Coronary artery (tissue), 2 donors: ENCODE data around the gene SMARCA5.

Source experiments
- DNase-seq: peaks from one replicate; pipeline ENCODE4 v3.0.0-alpha.2; 2017; ENCODE audit warnings: low spot score
- H3K27ac ChIP-seq, 2 donors: fragments of 200-600 bp; sonication (generic); one replicate each; pipeline ENCODE4 v1.5.1; 2016 to 2019
- H3K4me3 ChIP-seq: fragments of 200-600 bp; sonication (generic); 2 replicates; pipeline ENCODE4 v1.5.1; 2016; ENCODE audit warnings: mild to moderate bottlenecking, moderate library complexity
- TF ChIP-seq, protein P1 (sequence below): fragments of 200-600 bp; sonication (generic); IDR thresholded peaks from one replicate; pipeline ENCODE4 v1.5.1; 2019; ENCODE audit warnings: antibody characterized with exemption

The SMARCA5 gene

DNA sequence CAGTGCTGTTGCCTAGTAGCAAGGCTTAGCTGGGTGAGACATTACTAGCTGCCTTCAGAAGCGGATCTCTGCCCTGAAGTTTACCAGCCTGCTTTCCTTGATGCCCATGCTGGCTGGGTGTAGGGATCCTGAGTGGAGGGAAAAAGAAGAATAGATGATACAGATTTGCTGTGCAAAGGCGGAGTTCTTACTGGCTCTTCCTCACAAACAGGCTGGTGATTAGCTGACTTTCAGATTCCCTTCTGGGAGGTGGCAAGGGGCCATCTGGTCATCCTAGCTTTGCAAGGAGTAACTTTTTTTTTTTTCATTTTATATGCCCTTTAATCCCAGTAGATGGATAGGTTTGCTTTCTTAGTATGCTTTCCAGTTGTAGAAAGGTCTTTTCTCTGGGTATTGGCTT is 44.8 kb downstream of the SMARCA5 start:
- H3K27ac ChIP-seq, result no peak overlapping the region
- H3K4me3 ChIP-seq, result no peak overlapping the region
- DNase-seq, result no peak
- TF ChIP-seq, protein P1, sequence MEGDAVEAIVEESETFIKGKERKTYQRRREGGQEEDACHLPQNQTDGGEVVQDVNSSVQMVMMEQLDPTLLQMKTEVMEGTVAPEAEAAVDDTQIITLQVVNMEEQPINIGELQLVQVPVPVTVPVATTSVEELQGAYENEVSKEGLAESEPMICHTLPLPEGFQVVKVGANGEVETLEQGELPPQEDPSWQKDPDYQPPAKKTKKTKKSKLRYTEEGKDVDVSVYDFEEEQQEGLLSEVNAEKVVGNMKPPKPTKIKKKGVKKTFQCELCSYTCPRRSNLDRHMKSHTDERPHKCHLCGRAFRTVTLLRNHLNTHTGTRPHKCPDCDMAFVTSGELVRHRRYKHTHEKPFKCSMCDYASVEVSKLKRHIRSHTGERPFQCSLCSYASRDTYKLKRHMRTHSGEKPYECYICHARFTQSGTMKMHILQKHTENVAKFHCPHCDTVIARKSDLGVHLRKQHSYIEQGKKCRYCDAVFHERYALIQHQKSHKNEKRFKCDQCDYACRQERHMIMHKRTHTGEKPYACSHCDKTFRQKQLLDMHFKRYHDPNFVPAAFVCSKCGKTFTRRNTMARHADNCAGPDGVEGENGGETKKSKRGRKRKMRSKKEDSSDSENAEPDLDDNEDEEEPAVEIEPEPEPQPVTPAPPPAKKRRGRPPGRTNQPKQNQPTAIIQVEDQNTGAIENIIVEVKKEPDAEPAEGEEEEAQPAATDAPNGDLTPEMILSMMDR, result no peak

DNA sequence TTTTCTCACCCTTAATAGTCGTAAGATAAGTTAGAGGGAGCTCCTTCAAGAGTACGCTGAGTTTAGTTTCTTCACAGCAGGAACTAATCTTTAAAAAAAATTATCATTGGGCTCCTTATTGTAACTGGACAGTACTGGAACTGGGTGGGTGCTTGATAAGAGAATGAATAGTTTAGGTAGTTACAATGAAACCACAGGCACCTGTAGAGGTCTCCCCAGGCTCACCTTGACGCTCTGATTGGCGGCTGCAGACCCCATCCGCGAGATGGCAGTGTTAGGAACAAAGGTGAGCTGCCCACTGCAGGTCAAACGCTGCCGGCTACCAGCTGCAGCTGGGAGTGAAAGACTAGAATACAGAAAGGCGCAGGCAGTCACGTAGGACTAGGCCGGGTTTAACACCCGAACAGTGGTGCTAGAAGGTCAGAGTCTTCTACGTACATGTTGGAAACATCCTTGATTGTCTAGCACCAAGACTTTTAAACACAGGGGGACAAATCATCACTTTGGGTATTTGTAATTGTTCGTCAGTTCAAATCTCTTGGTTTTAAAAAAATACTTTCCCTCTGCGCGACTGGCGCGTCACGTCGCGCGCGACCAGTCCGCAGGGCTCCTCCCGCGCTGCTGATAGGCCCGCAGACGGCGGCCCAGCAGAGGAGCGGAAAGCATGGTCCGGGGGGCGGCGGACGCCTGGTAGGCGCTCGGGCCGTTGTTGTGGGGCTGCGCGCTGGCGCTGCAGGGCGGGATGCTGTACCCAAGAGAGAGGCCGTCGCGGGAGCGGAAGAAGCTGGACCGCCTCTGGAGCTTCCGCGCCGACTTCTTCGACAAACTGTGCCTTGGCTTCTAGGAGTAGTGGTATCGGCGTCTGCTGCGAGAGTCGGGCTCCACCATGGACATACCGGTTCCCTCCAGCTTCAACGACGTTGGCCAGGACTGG is 45.6 kb downstream of the SMARCA5 start:
- Histone ChIP-seq H3K4me3 (peak overlapping the region; percentile 71), H3K27ac (peak overlapping the region; percentile 48 to 50)
- TF ChIP-seq, protein P1, result peak; percentile 28
- peak; percentile 75 for DNase-seq

DNA sequence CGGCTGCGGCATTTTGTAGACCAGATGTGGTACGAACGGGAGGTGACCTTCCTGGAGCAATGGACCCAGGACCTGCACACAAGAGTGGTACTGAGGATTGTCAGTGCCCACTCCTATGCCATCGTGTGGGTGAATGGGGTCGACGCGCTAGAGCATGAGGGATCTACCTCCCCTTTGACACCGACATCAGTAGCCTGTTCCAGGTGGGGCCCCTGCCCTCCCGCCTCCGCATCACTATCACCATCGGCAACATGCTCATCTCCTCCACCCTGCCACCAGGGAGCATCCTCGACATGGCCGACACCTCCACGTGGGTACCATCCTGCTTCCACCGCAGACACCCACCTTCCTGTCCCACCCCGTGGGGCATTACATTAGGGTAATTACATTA is 46.2 kb downstream of the SMARCA5 start:
- H3K27ac ChIP-seq, result peak overlapping the region in 1 of 2 donors; percentile 48
- TF ChIP-seq, protein P1, result no peak
- H3K4me3 ChIP-seq, result peak overlapping the region; percentile 71
- DNase-seq, result no peak

DNA sequence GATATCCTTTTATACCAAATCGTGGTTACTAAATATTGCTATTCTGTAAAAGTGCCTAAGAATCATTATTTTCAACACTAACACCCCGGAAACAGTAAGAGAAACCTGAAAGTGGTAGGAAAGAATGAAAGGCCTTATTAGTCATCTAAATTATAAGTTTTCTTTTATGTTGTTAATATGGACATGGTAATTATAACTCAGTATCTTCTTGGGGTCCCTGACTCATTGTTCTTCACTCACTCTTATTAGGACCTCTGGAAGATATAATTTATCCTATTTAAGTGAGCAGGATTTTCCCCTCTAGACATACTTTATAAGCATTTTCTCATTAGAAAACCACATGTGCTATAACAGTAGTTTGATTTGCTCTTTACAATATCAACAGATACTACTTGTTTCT is 51.0 kb downstream of the SMARCA5 start:
- TF ChIP-seq, protein P1, result no peak
- no peak for DNase-seq
- no peak overlapping the region for H3K4me3 ChIP-seq
- no peak overlapping the region for H3K27ac ChIP-seq

DNA sequence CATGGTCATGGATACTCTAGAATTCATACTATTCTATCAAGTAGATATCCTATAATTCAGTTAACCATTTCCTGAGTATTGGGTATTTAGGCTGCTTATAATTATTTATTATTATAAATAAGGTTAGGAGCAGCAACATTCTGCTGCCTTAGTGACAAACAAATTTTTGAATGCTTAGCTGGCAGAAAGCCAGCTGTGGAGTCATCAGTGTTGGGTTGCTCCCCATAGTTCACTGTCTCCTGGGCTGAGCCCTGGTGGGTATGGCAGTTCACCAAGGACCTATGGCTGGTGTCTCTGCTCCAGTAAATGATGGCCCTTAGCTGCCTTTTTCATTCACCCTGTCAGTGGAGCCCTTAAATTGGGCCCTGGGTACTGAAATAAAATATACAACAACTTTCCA is 61.8 kb downstream of the SMARCA5 start:
- H3K4me3 ChIP-seq, result no peak overlapping the region
- TF ChIP-seq, protein P1, result no peak
- no peak for DNase-seq
- no peak overlapping the region for H3K27ac ChIP-seq

DNA sequence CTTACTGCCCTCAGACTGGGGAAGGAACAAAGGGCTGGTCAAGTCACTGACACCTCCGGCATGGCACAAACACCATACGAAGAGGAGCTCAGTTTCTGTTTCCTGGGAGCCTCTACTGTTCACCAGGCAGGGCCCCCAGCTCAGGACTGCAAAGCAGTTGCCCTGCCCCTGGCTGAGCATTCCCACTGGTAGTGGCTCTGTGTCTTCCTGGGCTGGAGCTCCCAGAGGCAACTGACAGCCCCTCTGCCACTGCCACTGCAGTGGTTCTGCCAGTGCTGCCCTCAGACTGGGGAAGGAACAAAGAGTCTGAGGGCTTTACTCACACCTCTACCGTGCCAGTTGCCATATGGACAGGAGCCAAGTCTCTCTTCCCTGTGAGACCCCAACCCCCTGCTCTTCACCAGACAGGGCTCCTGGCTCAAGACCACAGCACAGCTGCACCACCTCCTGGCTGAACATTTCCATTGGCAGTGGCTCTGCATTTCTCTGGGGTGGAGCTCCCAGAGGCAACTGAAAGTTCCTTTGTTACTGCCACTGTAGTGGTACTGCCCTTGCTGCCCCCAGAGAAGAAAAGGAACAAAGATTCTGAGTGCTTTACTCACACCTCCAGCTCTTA is 67.9 kb downstream of the SMARCA5 start:
- Histone ChIP-seq H3K4me3 (no peak overlapping the region), H3K27ac (no peak overlapping the region)
- no peak for DNase-seq
- TF ChIP-seq, protein P1, result no peak
